RWPE1 (cell line): ENCODE results near the gene FXR1.

ENCODE experiments used
- CTCF ChIA-PET: fragments of 350-600 bp; sonication (Branson Sonifier 250); formaldehyde crosslinking; extraction: SDS; loops from one replicate; lab custom pipeline; 2021; lab: Yijun Ruan, JAX
- POLR2A ChIA-PET: fragments of 400-600 bp; formaldehyde crosslinking; extraction: SDS; loops from one replicate; lab custom pipeline; 2020; ENCODE audit warnings: antibody characterized with exemption; ENCODE audit not compliant: low non-redundant PET; lab: Yijun Ruan, JAX
- DNase-seq: peaks from one replicate; pipeline ENCODE4 v3.0.0; 2012; ENCODE audit warnings: low spot score
- H3K27ac ChIP-seq: fragments of 450-650 bp; 2 replicates; pipeline ENCODE4 v1.5.1; 2017
- CTCF ChIP-seq: fragments of 450-650 bp; conservative IDR thresholded peaks from 2 replicates; pipeline ENCODE4 v1.5.1; 2017; ENCODE audit warnings: low read depth, mild to moderate bottlenecking

Gene FXR1

GRCh38 chr3:180913581-180914404 is 1.3 kb downstream of the FXR1 start:
- H3K27ac ChIP-seq = no peak overlapping the region
- ChIA-PET POLR2A (interaction anchor here (0.5 kb wide), 1 partner anchor 17 kb away, joined by 3 read pairs; no protein-coding TSS in a partner anchor), CTCF (interaction anchor here (0.8 kb wide), 1 partner anchor 324 kb away, joined by 5 read pairs; no protein-coding TSS in a partner anchor)
- no peak for DNase-seq
- TF ChIP-seq CTCF = no peak

- H3K27ac ChIP-seq = no peak overlapping the region
- ChIA-PET POLR2A (no interaction called here), CTCF (no interaction called here)
- DNase-seq = no peak
- TF ChIP-seq CTCF = no peak
Measured at GRCh38 chr3:180918542-180918941, 6.1 kb downstream of the FXR1 start.

- POLR2A ChIA-PET = no interaction called here
Measured at GRCh38 chr3:180922242-180922641, 9.8 kb downstream of the FXR1 start.

GRCh38 chr3:180923561-180923960 is 11.1 kb downstream of the FXR1 start:
- TF ChIP-seq CTCF = no peak
- DNase-seq = no peak
- CTCF ChIA-PET = no interaction called here
- POLR2A ChIA-PET = no interaction called here
- no peak overlapping the region for H3K27ac ChIP-seq

More at GRCh38 chr3:180922242-180922641, 9.8 kb downstream of the FXR1 start:
- no peak for TF ChIP-seq CTCF
- CTCF ChIA-PET = no interaction called here
- DNase-seq = no peak
- no peak overlapping the region for H3K27ac ChIP-seq

- ChIA-PET POLR2A (no interaction called here), CTCF (no interaction called here)
- no peak overlapping the region for H3K27ac ChIP-seq
- no peak for TF ChIP-seq CTCF
- DNase-seq = no peak
Measured at GRCh38 chr3:180926526-180926925, 14.1 kb downstream of the FXR1 start.

- POLR2A ChIA-PET = no interaction called here
- no peak for TF ChIP-seq CTCF
- no peak overlapping the region for H3K27ac ChIP-seq
- no peak for DNase-seq
- CTCF ChIA-PET = no interaction called here
Measured at GRCh38 chr3:180929376-180929775, 16.9 kb downstream of the FXR1 start.
